NT2/D1 (cell line): ENCODE results near the gene NRXN3.

Experiments used
- SUZ12 ChIP-seq: IDR thresholded peaks from 2 replicates; pipeline ENCODE4 v1.6.1; 2011; ENCODE audit not compliant: insufficient read length, insufficient read depth; ENCODE audit errors: extremely low read depth
- YY1 ChIP-seq: IDR thresholded peaks from 2 replicates; pipeline ENCODE4 v1.6.1; 2011; ENCODE audit not compliant: insufficient read length, insufficient read depth
- ZNF274 ChIP-seq: IDR thresholded peaks from 2 replicates; pipeline ENCODE4 v1.6.1; 2011; ENCODE audit warnings: mild to moderate bottlenecking, low read depth, low read length

- TF ChIP-seq ZNF274 (no peak), YY1 (no peak), SUZ12 (no peak)
These were observed 991.4 kb downstream of the NRXN3 start for GRCh38 chr14:79161571-79161970.
